Measurements from ENCODE around the gene WBP2. TPM values are rescaled to one million over a fixed set of nuclear protein-coding genes. Genes with fewer than 3 reads are reported as not detected.

Gene WBP2
- total RNA-seq, 1 donor from 2014 or later = 43.0 TPM

DNA sequence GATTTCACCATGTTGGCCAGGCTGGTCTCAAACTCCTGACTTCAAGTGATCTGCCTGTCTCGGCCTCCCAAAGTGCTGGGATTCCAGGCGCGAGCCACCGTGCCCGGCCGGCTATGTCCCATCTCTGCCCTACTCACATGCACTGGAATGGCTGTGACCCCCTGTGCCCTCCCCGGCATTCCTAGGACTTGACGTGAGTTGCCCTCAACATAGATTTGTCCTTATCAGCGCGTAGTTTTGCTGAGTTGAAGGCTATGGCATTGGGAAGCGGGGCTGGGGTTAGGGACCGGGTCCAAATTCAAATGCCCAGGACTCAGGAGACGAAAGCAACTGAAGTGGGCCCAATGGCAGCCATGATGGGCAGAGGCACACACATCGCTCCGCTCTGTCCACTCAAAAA, 16.7 kb downstream of the WBP2 start:
- Mint-ChIP-seq H3K9me3 (no peaks in the 10 kb centered on the region), H3K4me3 (no peak overlapping the region), H3K4me1 (ENCODE audit: unreplicated experiment) (peaks cover 8% of the 10 kb centered on the region), H3K36me3 (no peaks in the 10 kb centered on the region), H3K27me3 (no peaks in the 10 kb centered on the region), H3K27ac (no peak overlapping the region)
- TF ChIP-seq CTCF (conservative IDR thresholded peaks at IDR 0.05) = no peak
- no peak for DNase-seq (ENCODE audit: extremely low spot score, unreplicated experiment)

GRCh38 chr17:75837899-75838298, 17.2 kb downstream of the WBP2 start:
- H3K27me3 Mint-ChIP-seq = no peaks in the 10 kb centered on the region
- no peak overlapping the region for H3K4me3 Mint-ChIP-seq
- no peak for DNase-seq (ENCODE audit: extremely low spot score, unreplicated experiment)
- H3K4me1 Mint-ChIP-seq (ENCODE audit: unreplicated experiment) = peaks cover 13% of the 10 kb centered on the region
- no peaks in the 10 kb centered on the region for H3K36me3 Mint-ChIP-seq
- no peak for TF ChIP-seq CTCF (conservative IDR thresholded peaks at IDR 0.05)
- H3K9me3 Mint-ChIP-seq = no peaks in the 10 kb centered on the region
- H3K27ac Mint-ChIP-seq = no peak overlapping the region

DNA sequence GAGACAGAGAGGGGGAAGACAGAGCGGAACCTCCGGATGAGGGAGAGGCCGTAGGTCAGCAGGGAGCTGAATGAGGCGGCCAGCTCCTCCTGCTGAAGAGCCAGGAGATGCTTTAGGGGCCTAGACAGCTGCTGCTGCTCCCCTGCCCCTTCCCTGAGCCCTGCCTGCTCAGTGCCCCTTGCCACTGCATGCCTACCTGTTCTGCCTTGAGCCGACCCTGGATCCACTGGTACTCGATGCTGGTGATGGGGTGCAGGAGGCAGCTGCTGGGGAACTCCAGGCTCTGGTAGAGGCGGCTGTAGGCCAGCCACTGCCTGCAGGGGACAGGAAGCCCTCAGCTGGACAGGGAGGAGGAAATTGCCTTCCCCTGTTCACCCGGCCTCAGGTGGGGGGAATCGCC, 18.5 kb downstream of the WBP2 start:
- no peaks in the 10 kb centered on the region for H3K9me3 Mint-ChIP-seq
- H3K4me3 Mint-ChIP-seq = no peak overlapping the region
- no peaks in the 10 kb centered on the region for H3K36me3 Mint-ChIP-seq
- TF ChIP-seq CTCF (conservative IDR thresholded peaks at IDR 0.05) = no peak
- no peak for DNase-seq (ENCODE audit: extremely low spot score, unreplicated experiment)
- H3K27ac Mint-ChIP-seq = peak overlapping the region; percentile 21
- no peaks in the 10 kb centered on the region for H3K27me3 Mint-ChIP-seq
- peaks cover 18% of the 10 kb centered on the region for H3K4me1 Mint-ChIP-seq (ENCODE audit: unreplicated experiment)

GRCh38 chr17:75835654-75835987, 19.5 kb downstream of the WBP2 start:
- H3K27me3 Mint-ChIP-seq = no peaks in the 10 kb centered on the region
- H3K36me3 Mint-ChIP-seq = no peaks in the 10 kb centered on the region
- H3K4me3 Mint-ChIP-seq = no peak overlapping the region
- H3K4me1 Mint-ChIP-seq (ENCODE audit: unreplicated experiment) = peaks cover 18% of the 10 kb centered on the region
- TF ChIP-seq CTCF (conservative IDR thresholded peaks at IDR 0.05) = no peak
- no peak overlapping the region for H3K27ac Mint-ChIP-seq
- H3K9me3 Mint-ChIP-seq = no peaks in the 10 kb centered on the region
- no peak for DNase-seq (ENCODE audit: extremely low spot score, unreplicated experiment)

- no peak for DNase-seq (ENCODE audit: extremely low spot score, unreplicated experiment)
- Mint-ChIP-seq H3K36me3 (no peaks in the 10 kb centered on the region), H3K4me1 (ENCODE audit: unreplicated experiment) (peaks cover 18% of the 10 kb centered on the region), H3K9me3 (no peaks in the 10 kb centered on the region), H3K27me3 (no peaks in the 10 kb centered on the region), H3K4me3 (no peak overlapping the region), H3K27ac (no peak overlapping the region)
- no peak for TF ChIP-seq CTCF (conservative IDR thresholded peaks at IDR 0.05)
These were observed 20.0 kb downstream of the WBP2 start for GRCh38 chr17:75834928-75835653.

Data from type B pancreatic cell (in vitro differentiated cells).